Panc1 (cell line): ENCODE results near the gene CRIM1.

Experiments
- POLR2AphosphoS5 ChIP-seq: IDR thresholded peaks from 2 replicates; pipeline ENCODE4 v1.6.1; 2012; ENCODE audit warnings: mild to moderate bottlenecking, low read depth, low read length, moderate library complexity
- SIN3A ChIP-seq: IDR thresholded peaks from 2 replicates; pipeline ENCODE4 v1.6.1; 2012; ENCODE audit warnings: low read depth, mild to moderate bottlenecking, low read length, moderate library complexity, borderline replicate concordance; ENCODE audit not compliant: insufficient read depth
- TCF7L2 ChIP-seq: IDR thresholded peaks from 2 replicates; pipeline ENCODE4 v1.6.1; 2011; ENCODE audit warnings: mild to moderate bottlenecking, low read depth, low read length, inconsistent platforms
- TF ChIP-seq, protein P1 (sequence below): fragments of 450-650 bp; IDR thresholded peaks from 2 replicates; pipeline ENCODE4 v1.5.1; 2017; ENCODE audit warnings: mild to moderate bottlenecking
- TF ChIP-seq, protein P2 (sequence below), 2 experiments: IDR thresholded peaks; 2 replicates each; pipeline ENCODE4 v1.6.1; 2011 to 2012; ENCODE audit warnings: low read depth in 2 of 2, control low read depth in 1 of 2, low read length in 1 of 2, mild to moderate bottlenecking in 1 of 2, moderate library complexity in 1 of 2; ENCODE audit not compliant: insufficient read depth in 1 of 2

DNA sequence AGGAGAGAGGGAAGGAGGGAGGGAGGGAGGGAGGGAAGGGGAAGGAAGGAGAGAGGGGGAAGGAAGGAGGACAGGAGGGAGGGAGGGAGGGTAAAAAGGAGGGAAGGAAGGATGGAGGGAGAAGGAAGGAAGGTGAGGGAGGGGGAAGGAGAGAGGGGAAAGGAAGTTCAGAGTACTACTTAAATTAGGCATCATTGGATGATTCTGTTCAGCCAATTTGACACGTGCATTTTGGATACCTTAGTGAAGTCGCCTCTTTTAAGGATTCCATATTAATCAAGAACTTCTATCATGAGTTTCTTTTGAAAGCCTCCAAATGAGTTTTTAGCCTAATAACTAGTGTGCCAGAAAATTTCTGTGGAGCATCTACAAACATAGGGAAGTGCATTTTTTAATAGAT is 179.5 kb downstream of the CRIM1 start:
- TF ChIP-seq, protein P1, sequence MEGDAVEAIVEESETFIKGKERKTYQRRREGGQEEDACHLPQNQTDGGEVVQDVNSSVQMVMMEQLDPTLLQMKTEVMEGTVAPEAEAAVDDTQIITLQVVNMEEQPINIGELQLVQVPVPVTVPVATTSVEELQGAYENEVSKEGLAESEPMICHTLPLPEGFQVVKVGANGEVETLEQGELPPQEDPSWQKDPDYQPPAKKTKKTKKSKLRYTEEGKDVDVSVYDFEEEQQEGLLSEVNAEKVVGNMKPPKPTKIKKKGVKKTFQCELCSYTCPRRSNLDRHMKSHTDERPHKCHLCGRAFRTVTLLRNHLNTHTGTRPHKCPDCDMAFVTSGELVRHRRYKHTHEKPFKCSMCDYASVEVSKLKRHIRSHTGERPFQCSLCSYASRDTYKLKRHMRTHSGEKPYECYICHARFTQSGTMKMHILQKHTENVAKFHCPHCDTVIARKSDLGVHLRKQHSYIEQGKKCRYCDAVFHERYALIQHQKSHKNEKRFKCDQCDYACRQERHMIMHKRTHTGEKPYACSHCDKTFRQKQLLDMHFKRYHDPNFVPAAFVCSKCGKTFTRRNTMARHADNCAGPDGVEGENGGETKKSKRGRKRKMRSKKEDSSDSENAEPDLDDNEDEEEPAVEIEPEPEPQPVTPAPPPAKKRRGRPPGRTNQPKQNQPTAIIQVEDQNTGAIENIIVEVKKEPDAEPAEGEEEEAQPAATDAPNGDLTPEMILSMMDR = no peak
- TF ChIP-seq TCF7L2 (no peak), POLR2AphosphoS5 (no peak), SIN3A (no peak)
- TF ChIP-seq, protein P2, sequence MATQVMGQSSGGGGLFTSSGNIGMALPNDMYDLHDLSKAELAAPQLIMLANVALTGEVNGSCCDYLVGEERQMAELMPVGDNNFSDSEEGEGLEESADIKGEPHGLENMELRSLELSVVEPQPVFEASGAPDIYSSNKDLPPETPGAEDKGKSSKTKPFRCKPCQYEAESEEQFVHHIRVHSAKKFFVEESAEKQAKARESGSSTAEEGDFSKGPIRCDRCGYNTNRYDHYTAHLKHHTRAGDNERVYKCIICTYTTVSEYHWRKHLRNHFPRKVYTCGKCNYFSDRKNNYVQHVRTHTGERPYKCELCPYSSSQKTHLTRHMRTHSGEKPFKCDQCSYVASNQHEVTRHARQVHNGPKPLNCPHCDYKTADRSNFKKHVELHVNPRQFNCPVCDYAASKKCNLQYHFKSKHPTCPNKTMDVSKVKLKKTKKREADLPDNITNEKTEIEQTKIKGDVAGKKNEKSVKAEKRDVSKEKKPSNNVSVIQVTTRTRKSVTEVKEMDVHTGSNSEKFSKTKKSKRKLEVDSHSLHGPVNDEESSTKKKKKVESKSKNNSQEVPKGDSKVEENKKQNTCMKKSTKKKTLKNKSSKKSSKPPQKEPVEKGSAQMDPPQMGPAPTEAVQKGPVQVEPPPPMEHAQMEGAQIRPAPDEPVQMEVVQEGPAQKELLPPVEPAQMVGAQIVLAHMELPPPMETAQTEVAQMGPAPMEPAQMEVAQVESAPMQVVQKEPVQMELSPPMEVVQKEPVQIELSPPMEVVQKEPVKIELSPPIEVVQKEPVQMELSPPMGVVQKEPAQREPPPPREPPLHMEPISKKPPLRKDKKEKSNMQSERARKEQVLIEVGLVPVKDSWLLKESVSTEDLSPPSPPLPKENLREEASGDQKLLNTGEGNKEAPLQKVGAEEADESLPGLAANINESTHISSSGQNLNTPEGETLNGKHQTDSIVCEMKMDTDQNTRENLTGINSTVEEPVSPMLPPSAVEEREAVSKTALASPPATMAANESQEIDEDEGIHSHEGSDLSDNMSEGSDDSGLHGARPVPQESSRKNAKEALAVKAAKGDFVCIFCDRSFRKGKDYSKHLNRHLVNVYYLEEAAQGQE (IDR thresholded peaks at IDR 0.05; ENCODE audit: insufficient read depth in 1 of 2, low read depth in 2 of 2, low read length in 1 of 2) = no peak
